A549 (cell line): ENCODE results near the gene GABBR2. TPM values are rescaled to one million over a fixed set of nuclear protein-coding genes. Genes with fewer than 3 reads are reported as not detected.

ENCODE experiments used
- ATAC-seq, 2 experiments: fragments of 200-7000 bp in 1 of 2; fragments of >200 bp in 1 of 2; cut with Nextera tagmentation in 1 of 2; cut with Tn5 transposase in 1 of 2; 3 replicates each; pipeline versions ENCODE4 v1.8.0 to v1.9.1; 2018 to 2020; ENCODE audit warnings: mild to moderate bottlenecking in 1 of 2, moderate library complexity in 1 of 2
- CTCF ChIA-PET: fragments of 300-600 bp; sonication (Branson Sonifier 250); formaldehyde crosslinking; extraction: SDS; loops from one replicate; lab custom pipeline; 2021; ENCODE audit warnings: antibody characterized with exemption, inconsistent platforms; lab: Yijun Ruan, JAX
- POLR2A ChIA-PET: fragments of 350-600 bp; formaldehyde crosslinking; extraction: SDS; loops from one replicate; lab custom pipeline; 2021; ENCODE audit warnings: antibody characterized with exemption, inconsistent platforms; lab: Yijun Ruan, JAX
- DNase-seq, 2 experiments: peaks; one replicate each; pipeline versions ENCODE4 v3.0.0 to v3.0.0-alpha.2; 2011 to 2016; ENCODE audit warnings: low read depth in 1 of 2, low spot score in 1 of 2
- FAIRE-seq: peaks from 2 replicates; lab custom pipeline; 2011; peaks lifted over from hg19 to GRCh38; lab: Jason Lieb, UNC
- H3K27ac ChIP-seq, 2 experiments: fragments of >200 bp; sonication (Bioruptor Twin); formaldehyde crosslinking; 3 replicates each; pipeline ENCODE4 v1.5.1; 2016 to 2017
- H3K4me1 ChIP-seq: fragments of >200 bp; sonication (Bioruptor Twin); formaldehyde crosslinking; 3 replicates; pipeline ENCODE4 v1.6.1; 2016
- H3K4me2 ChIP-seq: fragments of >200 bp; sonication (Bioruptor Twin); formaldehyde crosslinking; 3 replicates; pipeline ENCODE4 v1.6.1; 2016
- H3K4me3 ChIP-seq: fragments of >200 bp; sonication (Bioruptor Twin); formaldehyde crosslinking; 3 replicates; pipeline ENCODE4 v1.5.1; 2016
- H3K9me3 ChIP-seq: fragments of >200 bp; sonication (Bioruptor Twin); formaldehyde crosslinking; 3 replicates; pipeline ENCODE4 v1.6.1; 2016
- CBX2 ChIP-seq: fragments of 200-600 bp; sonication (generic); IDR thresholded peaks from 2 replicates; pipeline ENCODE4 v1.6.1; 2016; ENCODE audit warnings: low read depth, mild to moderate bottlenecking, borderline replicate concordance
- CBX8 ChIP-seq: fragments of 200-600 bp; sonication (generic); IDR thresholded peaks from 2 replicates; pipeline ENCODE4 v1.6.1; 2016
- CEBPB ChIP-seq, 2 experiments: fragments of >200 bp in 1 of 2; sonication (Bioruptor Twin) in 1 of 2; formaldehyde crosslinking in 1 of 2; IDR thresholded peaks; 2 replicates each; pipeline ENCODE4 v1.6.1; 2012 to 2016
- E2F6 ChIP-seq: IDR thresholded peaks from 2 replicates; pipeline ENCODE4 v1.6.1; 2012; ENCODE audit warnings: low read depth, borderline replicate concordance
- EHF ChIP-seq: fragments of 250-450 bp; sonication (Bioruptor Pico); IDR thresholded peaks from 2 replicates; pipeline ENCODE4 v1.5.0; 2020; ENCODE audit warnings: mild to moderate bottlenecking
- EP300 ChIP-seq, 2 experiments: fragments of >200 bp; sonication (Bioruptor Twin); formaldehyde crosslinking; IDR thresholded peaks; 2 replicates in 1 of 2; 3 replicates in 1 of 2; pipeline ENCODE4 v1.6.1; 2016 to 2017
- ESRRA ChIP-seq: fragments of 150-350 bp; IDR thresholded peaks from 2 replicates; pipeline ENCODE4 v1.6.1; 2014; ENCODE audit warnings: mild to moderate bottlenecking, low read length, borderline replicate concordance
- FOXS1 ChIP-seq: fragments of 250-450 bp; sonication (Bioruptor Pico); IDR thresholded peaks from 2 replicates; pipeline ENCODE4 v1.5.0; 2020; ENCODE audit warnings: mild to moderate bottlenecking, moderate library complexity
- GATA3 ChIP-seq: IDR thresholded peaks from 2 replicates; pipeline ENCODE4 v1.6.1; 2012; ENCODE audit warnings: borderline replicate concordance
- HDAC2 ChIP-seq: fragments of 200-600 bp; sonication (generic); IDR thresholded peaks from 2 replicates; pipeline ENCODE4 v1.6.1; 2016
- HOXA7 ChIP-seq: fragments of 250-450 bp; sonication (Bioruptor Pico); IDR thresholded peaks from 2 replicates; pipeline ENCODE4 v1.5.0; 2020; ENCODE audit warnings: mild to moderate bottlenecking, moderate library complexity
- JUN ChIP-seq, 2 experiments: fragments of >200 bp; sonication (Bioruptor Twin); formaldehyde crosslinking; IDR thresholded peaks; 2 replicates in 1 of 2; 3 replicates in 1 of 2; pipeline ENCODE4 v1.6.1; 2016 to 2017
- JUNB ChIP-seq: fragments of >200 bp; sonication (Bioruptor Twin); formaldehyde crosslinking; IDR thresholded peaks from 2 replicates; pipeline ENCODE4 v1.6.1; 2016
- MAX ChIP-seq: IDR thresholded peaks from 2 replicates; pipeline ENCODE4 v1.6.1; 2012
- NFE2L2 ChIP-seq: fragments of 150-350 bp; conservative IDR thresholded peaks from 2 replicates; pipeline ENCODE4 v1.6.1; 2014; ENCODE audit warnings: low read length
- NPAS2 ChIP-seq: fragments of 250-450 bp; sonication (Bioruptor Pico); IDR thresholded peaks from 2 replicates; pipeline ENCODE4 v1.8.0; 2022; ENCODE audit warnings: mild to moderate bottlenecking, moderate library complexity, borderline replicate concordance
- NR3C1 ChIP-seq: fragments of >200 bp; sonication (Bioruptor Twin); formaldehyde crosslinking; IDR thresholded peaks from 3 replicates; pipeline ENCODE4 v1.6.1; 2017
- PHF8 ChIP-seq: fragments of 200-600 bp; sonication (generic); IDR thresholded peaks from 2 replicates; pipeline ENCODE4 v1.6.1; 2016; ENCODE audit warnings: low read depth, mild to moderate bottlenecking, antibody characterized with exemption, moderate library complexity, borderline replicate concordance
- RARB ChIP-seq: fragments of 250-450 bp; sonication (Bioruptor Pico); IDR thresholded peaks from 2 replicates; pipeline ENCODE4 v1.8.0; 2021; ENCODE audit warnings: mild to moderate bottlenecking, moderate library complexity
- RFX5 ChIP-seq: fragments of 450-650 bp; IDR thresholded peaks from 2 replicates; pipeline ENCODE4 v1.7.1; 2014; ENCODE audit warnings: antibody characterized with exemption, mild to moderate bottlenecking, moderate library complexity
- RNF2 ChIP-seq: fragments of 200-600 bp; sonication (generic); IDR thresholded peaks from 2 replicates; pipeline ENCODE4 v1.6.1; 2016; ENCODE audit warnings: low read depth, mild to moderate bottlenecking, antibody characterized with exemption, moderate library complexity, borderline replicate concordance
- TFCP2L1 ChIP-seq: fragments of 250-450 bp; sonication (Bioruptor Pico); IDR thresholded peaks from 2 replicates; pipeline ENCODE4 v1.5.0; 2021; ENCODE audit warnings: mild to moderate bottlenecking
- ZFP36 ChIP-seq: fragments of 450-650 bp; IDR thresholded peaks from 2 replicates; pipeline ENCODE4 v1.6.1; 2014; ENCODE audit warnings: borderline replicate concordance; ENCODE audit not compliant: partially characterized antibody
- ZSCAN20 ChIP-seq: fragments of 250-450 bp; sonication (Bioruptor Pico); IDR thresholded peaks from 2 replicates; pipeline ENCODE4 v1.8.0; 2022; ENCODE audit warnings: mild to moderate bottlenecking, moderate library complexity
- WGBS: methylation state at CpG from one replicate; pipeline ENCODE4 v1.1.6; 2017; ENCODE audit errors: missing lambda C conversion rate; 5-methylcytosine and 5-hydroxymethylcytosine counted together
- polyA plus RNA-seq, 4 experiments: library from polyadenylated mRNA; depleted of rRNA in 3 of 4; stranded (reverse); fragments of >200 nt; fragmentation: RNase III in 1 of 4; extraction: RNeasy Plus Mini Kit Qiagen cat#74134 plus additional on column Dnase treatment in 1 of 4; gene quantifications; 2 replicates in 3 of 4; 3 replicates in 1 of 4; pipeline ENCODE4 v1.2.3, GENCODE V29; 2011 to 2017
- TF ChIP-seq, protein P1 (sequence below): IDR thresholded peaks from 2 replicates; pipeline ENCODE4 v1.6.1; 2012
- TF ChIP-seq, protein P2 (sequence below): fragments of 250-450 bp; sonication (Bioruptor Pico); IDR thresholded peaks from 2 replicates; pipeline ENCODE4 v1.5.0; 2020; ENCODE audit warnings: low read depth, mild to moderate bottlenecking, moderate library complexity

Gene GABBR2
- polyA plus RNA-seq, 2 of the 4 experiments (the other 2 are of a cell fraction), result 0.08 to 0.57 TPM

GRCh38 chr9:98565152-98566135 is 143.3 kb downstream of the GABBR2 start:
- Histone ChIP-seq H3K27ac (no peak overlapping the region), H3K9me3 (no peaks in the 10 kb centered on the region), H3K4me3 (no peak overlapping the region), H3K4me2 (no peak overlapping the region), H3K4me1 (no peaks in the 10 kb centered on the region)
- DNase-seq (no peak), ATAC-seq (no peak), FAIRE-seq (no peak)
- CTCF ChIA-PET, result interaction anchor here (1.0 kb wide), 1 partner anchor 18 kb away, joined by 3 read pairs; no protein-coding TSS in a partner anchor
- POLR2A ChIA-PET, result no interaction called here
- no peak for TF ChIP-seq CBX2
- 73% methylated on average over 15 of the region's 15 CpGs for WGBS

DNA sequence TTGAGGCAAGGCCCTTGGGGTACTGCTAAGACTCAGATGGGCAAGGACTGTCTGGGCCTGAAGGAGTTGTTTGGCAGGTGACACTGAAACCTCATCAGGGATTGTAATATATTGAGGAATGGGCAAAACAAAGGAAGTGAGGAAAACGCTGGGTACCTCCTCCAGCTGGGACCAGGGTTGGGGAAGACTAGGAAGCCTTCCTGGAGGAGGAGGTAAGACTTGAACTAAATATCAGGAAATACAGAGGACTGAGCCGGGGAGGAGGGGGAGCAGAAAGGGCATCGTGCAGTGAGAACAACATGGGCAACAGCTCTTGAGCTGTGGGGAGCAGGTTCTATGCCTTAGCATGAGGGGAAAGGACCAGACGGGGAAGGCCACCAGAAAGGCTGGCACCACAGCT is 144.0 kb downstream of the GABBR2 start:
- no peak for TF ChIP-seq RNF2
- no peak for TF ChIP-seq TFCP2L1
- no peak for TF ChIP-seq ZFP36
- no peak for TF ChIP-seq HDAC2
- TF ChIP-seq ESRRA, result no peak
- no peak for TF ChIP-seq NR3C1
- TF ChIP-seq NFE2L2, result no peak
- TF ChIP-seq FOXS1 (CRISPR knock-in tag), result no peak
- TF ChIP-seq JUNB, result no peak
- Histone ChIP-seq H3K9me3 (no peaks in the 10 kb centered on the region), H3K27ac (no peak overlapping the region), H3K4me1 (no peaks in the 10 kb centered on the region), H3K4me3 (no peak overlapping the region), H3K4me2 (no peak overlapping the region)
- ATAC-seq (no peak), FAIRE-seq (no peak), DNase-seq (no peak)
- ChIA-PET CTCF (no interaction called here), POLR2A (no interaction called here)
- 52% methylated on average over 4 of the region's 4 CpGs for WGBS

- ChIA-PET CTCF (no interaction called here), POLR2A (no interaction called here)
- TF ChIP-seq HOXA7 (CRISPR knock-in tag) (no peak), E2F6 (no peak), ZFP36 (no peak), NR3C1 (no peak), CEBPB (IDR thresholded peaks at IDR 0.05) (no peak), HDAC2 (no peak), EP300 (IDR thresholded peaks at IDR 0.05) (no peak), RFX5 (no peak), RARB (CRISPR knock-in tag) (no peak), CBX8 (no peak), JUNB (no peak), PHF8 (no peak), ZSCAN20 (no peak), NPAS2 (no peak), JUN (IDR thresholded peaks at IDR 0.05) (no peak), MAX (no peak), EHF (CRISPR knock-in tag) (no peak), GATA3 (no peak)
- TF ChIP-seq, protein P1, sequence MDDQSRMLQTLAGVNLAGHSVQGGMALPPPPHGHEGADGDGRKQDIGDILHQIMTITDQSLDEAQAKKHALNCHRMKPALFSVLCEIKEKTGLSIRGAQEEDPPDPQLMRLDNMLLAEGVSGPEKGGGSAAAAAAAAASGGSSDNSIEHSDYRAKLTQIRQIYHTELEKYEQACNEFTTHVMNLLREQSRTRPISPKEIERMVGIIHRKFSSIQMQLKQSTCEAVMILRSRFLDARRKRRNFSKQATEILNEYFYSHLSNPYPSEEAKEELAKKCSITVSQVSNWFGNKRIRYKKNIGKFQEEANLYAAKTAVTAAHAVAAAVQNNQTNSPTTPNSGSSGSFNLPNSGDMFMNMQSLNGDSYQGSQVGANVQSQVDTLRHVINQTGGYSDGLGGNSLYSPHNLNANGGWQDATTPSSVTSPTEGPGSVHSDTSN, result no peak
- TF ChIP-seq, protein P2, sequence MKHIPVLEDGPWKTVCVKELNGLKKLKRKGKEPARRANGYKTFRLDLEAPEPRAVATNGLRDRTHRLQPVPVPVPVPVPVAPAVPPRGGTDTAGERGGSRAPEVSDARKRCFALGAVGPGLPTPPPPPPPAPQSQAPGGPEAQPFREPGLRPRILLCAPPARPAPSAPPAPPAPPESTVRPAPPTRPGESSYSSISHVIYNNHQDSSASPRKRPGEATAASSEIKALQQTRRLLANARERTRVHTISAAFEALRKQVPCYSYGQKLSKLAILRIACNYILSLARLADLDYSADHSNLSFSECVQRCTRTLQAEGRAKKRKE (CRISPR knock-in tag), result no peak
- WGBS, result 70% methylated on average over 6 of the region's 6 CpGs
- DNase-seq (no peak), FAIRE-seq (no peak), ATAC-seq (no peak)
- H3K4me2 ChIP-seq, result no peak overlapping the region
- H3K4me1 ChIP-seq, result no peaks in the 10 kb centered on the region
- no peak overlapping the region for H3K4me3 ChIP-seq
- H3K27ac ChIP-seq, result no peak overlapping the region
- H3K9me3 ChIP-seq, result no peaks in the 10 kb centered on the region
These were observed 144.7 kb downstream of the GABBR2 start for GRCh38 chr9:98563988-98564387.
